ENCODE measurements around the gene ACTRT2. TPM values are rescaled to one million over a fixed set of nuclear protein-coding genes. Genes with fewer than 3 reads are reported as not detected.

The ACTRT2 gene
- total RNA-seq, 1 donor from 2014 or later, result not detected

- intact Hi-C loops (cut with micrococcal nuclease), result no loop called here
These were observed 45.0 kb downstream of the ACTRT2 start for GRCh38 chr1:3066250-3066711.

- intact Hi-C loops (cut with micrococcal nuclease), result no loop called here
These were observed 45.6 kb downstream of the ACTRT2 start for GRCh38 chr1:3066826-3067225.

- intact Hi-C loops (cut with micrococcal nuclease), result no loop called here
These were observed 46.0 kb downstream of the ACTRT2 start for GRCh38 chr1:3067301-3067670.

- intact Hi-C loops (cut with micrococcal nuclease), result no loop called here
These were observed 46.6 kb downstream of the ACTRT2 start for GRCh38 chr1:3067671-3068563.

- intact Hi-C loops (cut with micrococcal nuclease), result no loop called here
These were observed 47.5 kb downstream of the ACTRT2 start, which contains the start of gene PRDM16 for GRCh38 chr1:3068564-3069431. TSS of gene PRDM16 (plus strand) at chr1:3069203. CDS start at chr1:3069260, 57 bp downstream.

- intact Hi-C loops (cut with micrococcal nuclease), result no loop called here
These were observed 48.4 kb downstream of the ACTRT2 start for GRCh38 chr1:3069491-3070308.

- intact Hi-C loops (cut with micrococcal nuclease), result no loop called here
These were observed 49.0 kb downstream of the ACTRT2 start for GRCh38 chr1:3070309-3070643.

GRCh38 chr1:3070644-3071564 lies 49.6 kb downstream of the ACTRT2 start:
- intact Hi-C loops (cut with micrococcal nuclease), result no loop called here

- intact Hi-C loops (cut with micrococcal nuclease), result no loop called here
These were observed 50.5 kb downstream of the ACTRT2 start for GRCh38 chr1:3071565-3072390.

Other genes with a start within 250 kb of the ACTRT2 start
- 2.3 TPM in 2 replicates for gene TTC34, start 219.8 kb upstream of the ACTRT2 start, total RNA-seq
- 0.05 and 0.07 TPM in 2 replicates for gene PRDM16, start 47.7 kb downstream of the ACTRT2 start, total RNA-seq